ENCODE data around the gene PAX7.

The PAX7 gene

DNA sequence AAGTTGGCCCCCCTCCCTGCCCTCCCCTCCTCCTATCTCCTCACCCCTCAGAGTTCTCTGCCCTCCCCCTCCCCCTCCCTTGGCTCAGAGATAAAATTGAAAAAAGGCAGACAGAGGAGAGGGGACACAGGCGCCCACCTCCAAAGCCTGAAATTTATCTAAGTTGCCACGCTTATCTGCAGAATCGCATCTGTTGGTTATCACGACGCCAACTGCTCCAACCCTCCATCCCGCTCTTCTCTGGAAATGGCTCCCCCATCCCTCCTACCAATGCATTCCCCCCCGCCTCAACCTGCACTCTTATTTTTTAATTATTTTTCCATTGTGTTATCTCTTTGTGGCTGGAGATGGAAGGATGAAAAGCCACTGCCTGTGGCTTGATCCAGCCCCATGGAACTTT is 138.5 kb downstream of the PAX7 start:
- DNase-seq = no peak

DNA sequence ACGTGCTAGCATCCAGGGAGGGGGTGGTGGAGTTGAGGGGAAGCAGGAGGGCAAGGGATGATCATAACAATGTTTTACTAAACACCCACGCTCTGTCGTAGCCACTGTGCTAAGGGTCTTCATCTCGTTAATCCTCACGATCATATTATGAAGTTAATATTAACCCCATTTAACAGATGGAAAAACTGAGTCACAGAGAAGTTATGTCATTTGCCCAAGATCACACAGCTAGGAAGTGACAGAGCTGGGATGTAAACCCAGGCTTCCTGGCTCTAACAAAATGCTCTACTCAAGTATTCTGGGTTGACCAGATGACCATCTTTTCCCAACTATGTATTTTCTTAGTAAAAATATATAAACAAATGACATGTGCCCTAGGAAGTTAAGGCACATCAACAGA is 140.2 kb downstream of the PAX7 start:
- no peak for DNase-seq

DNA sequence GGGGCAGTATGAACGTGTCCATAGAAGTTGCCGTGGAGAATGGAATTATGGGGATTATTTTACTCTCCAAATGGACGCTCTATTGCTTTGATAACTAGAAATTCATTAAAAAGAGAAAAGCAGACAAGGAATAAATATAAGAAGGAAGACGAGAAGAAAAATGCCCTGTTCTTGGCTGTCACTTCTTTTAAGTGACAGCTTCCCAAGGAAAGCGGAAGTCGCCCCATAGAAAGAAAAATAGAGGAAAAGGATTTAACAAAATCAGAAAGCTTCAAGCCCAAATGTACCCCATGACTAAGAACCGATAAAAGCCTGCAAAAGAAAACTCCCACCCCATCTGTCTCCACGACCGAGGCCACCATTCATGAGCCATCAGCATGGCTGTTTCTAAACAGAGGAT is 143.1 kb downstream of the PAX7 start:
- no peak for DNase-seq

DNA sequence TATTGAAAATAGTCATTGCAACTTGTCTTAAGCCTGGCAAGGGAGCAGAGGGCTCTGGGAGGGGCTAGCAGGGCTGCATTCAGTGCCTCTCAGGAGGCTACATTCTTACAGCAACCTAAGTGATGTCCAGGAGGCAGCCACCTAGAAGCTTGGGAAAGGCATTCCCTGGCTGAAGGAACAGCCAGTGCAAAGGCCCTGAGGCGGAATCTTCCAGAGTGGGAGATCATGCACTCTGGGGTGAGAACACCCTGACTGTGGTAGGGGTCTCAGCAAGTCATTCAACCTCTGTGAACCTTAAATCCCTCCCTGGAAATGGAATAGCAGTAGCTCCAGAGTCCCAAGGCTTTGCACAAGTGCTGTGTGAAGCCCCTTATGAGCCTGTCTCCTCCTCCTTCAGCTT is 144.7 kb downstream of the PAX7 start:
- no peak for DNase-seq

DNA sequence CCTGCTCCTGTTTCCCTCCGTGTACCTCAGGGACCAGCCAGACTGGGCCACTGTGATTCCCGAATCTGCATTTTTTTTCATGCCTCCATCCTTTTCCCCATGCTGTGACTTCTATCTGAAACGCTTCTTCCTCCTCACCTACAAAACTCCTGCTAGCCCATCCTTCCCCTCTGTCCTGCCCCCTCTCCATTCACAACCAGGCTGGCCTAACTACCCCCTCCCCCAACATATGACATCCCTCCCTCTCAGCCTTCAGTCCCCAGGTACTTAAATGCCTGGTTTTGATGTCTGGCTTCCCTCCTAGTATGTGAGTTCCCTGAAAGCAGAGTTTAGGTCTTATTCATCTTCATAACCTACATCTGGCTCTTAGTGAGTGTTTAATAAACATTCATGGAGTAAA is 146.1 kb downstream of the PAX7 start:
- DNase-seq = no peak

DNA sequence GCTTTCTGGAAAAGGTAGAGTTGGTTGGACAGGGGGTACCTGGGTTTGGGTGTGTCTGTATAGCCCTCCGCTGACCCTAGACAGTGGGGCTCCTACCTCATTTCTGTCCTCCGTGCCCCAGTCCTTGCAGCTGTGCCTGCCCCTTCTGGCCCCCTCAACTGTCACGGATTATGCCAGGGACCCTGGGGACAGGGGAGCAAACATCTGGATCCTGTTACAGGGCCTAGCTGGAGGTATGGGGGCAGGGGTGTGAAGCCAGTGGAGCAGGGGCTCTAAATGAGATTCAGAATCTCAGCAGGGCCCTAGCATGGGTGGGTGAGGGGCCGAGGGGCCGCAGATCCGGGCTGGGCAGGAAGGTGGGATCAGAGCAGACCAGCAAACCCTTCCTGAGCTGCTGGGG is 147.8 kb downstream of the PAX7 start:
- DNase-seq = no peak

DNA sequence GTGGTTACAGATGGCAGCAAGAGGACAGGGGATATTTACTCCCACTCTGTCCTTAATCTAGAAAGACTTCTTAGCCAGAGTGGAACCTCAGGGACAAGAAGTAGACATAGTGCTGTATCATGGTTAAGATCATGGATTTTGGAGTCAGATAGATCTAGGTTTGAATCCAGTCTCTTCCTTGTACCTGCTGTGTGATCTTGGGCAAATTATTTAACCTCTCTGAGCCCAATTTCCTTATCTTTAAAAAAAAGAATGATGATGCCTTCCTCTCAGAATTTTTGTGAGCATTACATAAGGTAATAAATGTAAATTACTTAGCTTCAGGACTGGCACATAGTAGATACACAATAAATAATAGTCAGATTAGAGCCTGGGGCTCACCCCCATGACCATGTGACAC is 150.4 kb downstream of the PAX7 start:
- no peak for DNase-seq

DNA sequence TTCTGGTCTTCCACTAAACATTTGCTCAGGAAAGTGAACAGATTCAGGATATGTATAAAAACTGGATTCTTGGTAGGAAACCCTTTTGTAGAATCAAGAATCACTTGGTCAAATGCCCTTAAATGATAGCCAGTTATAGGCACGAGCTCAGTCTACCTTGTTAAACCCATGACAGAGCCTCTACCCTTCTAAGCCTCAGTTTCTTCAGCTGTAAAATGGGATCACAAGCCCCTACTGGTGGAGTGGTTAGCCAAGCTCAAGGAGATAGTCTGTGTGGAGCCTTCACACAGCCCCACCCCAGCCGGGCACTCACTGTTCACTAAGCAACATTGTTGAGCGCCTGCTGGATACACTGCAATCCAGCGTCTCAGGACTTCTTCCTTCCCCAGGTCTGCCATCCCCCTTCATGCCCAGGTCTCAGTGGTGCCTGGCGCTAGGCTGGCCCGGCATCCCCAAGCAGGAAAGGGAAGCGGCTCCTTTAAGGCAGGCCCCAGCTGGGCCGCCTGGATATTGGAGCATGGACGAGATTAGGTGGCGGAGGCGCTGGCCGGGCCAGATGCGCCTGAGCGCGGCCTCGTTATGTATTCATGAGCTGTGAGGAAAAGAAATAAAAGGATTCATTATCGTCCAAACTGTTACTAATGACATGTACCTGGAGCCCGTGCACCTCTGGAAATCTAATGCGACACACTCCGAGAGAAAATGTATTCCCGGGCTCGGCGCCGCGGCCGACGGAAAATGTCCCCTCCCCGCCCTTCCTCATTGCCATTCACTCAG is 153.2 kb downstream of the PAX7 start:
- no peak for DNase-seq

DNA sequence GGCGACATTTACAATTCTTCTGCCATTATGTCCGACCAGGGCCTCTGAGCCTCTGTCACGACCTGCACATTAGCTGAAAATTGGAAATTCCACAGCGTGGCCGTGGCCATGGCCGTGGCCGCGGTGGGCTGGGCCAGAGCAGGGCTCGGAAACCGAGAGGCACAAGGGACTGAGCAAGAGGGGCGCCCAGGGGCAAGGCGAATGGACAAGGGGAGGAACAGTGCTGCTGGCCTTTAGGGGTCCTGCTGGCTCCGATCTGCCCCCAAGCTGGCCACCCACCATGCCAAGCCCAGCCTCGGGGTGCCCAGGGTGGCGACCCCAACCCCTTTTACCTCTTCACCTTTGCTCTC is 153.8 kb downstream of the PAX7 start:
- DNase-seq = no peak

DNA sequence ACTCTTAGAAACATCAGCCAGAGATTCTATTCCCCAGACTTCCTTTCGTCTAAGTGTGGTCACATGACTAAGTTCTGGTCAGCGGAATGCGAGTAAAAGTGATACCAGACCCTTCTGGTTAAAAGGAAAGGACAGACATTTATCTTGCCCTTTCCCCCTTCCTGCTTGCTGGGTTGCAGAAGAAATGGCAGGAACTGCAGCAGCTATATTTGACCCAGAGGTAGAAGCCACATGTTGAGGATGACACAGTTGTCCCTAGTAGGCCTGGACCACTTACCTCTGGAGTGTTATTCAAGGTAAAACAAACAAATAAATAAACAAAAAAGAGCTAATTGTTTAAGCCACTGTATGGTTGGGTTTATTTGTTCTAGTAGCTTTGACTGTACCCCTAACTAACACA is 155.5 kb downstream of the PAX7 start:
- no peak for DNase-seq

DNA sequence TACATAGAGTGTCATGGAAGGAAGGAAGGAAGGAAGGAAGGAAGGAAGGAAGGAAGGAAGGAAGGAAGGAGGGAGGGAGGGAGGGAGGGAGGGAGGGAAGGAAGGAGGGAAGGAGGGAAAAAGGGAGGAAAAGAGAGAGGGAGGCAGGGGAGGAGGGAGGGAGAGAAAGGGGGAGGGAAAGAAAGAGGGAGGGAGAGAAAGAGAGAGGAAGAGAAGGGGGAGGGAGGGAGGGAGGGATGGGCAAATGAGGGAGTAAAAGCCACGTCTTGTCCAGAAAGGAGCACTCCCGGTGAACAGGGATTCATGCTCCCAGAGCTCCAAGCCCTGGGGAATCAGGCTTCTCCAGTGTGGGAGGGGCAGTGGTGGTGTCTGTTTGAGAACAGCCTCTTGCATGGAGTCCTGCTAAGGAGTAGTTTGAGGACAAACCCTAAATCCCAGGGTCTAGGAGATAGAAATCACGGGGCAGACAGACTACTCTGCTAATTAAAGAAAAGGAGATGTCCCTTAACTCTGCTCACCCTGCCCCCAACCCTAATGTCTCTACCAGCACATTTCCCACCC is 157.3 kb downstream of the PAX7 start:
- no peak for DNase-seq

DNA sequence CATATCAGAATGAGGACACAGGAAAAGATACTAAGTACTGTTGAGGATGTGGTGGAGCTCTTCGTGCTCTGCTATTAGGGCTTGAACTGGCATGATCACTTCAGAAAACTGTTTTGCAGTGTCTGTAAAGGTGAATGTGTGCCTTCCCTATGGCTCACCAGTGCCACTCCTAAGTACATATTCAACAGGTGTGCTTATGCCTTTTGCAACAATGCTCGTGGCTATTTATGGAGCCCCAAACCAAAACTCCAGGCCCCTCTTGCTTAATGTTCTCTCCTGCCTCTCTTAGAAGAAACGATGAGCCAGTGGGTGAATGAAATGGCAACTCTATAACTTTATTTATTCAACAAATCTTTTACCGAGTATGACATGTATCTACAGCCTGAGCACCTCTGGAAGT is 158.6 kb downstream of the PAX7 start:
- DNase-seq = no peak

DNA sequence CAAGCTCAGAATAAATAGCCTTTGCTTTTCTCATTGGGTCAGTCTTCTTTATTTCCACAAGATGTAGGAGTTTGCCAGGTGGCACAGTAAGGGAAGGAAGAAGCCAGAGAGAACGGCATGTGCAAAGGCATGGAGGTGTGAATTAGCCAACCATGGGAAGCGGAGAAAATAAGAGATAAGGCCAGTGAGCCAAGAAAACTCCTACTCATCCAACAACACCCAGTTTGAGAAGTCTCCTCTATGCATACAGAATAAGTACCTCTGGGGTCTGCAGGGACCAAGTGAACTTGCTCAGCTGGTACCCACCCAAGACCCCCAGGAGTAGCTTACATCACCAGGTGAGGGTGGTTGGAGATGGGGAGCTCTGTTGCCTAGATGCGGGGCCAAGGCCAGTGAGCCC is 162.1 kb downstream of the PAX7 start:
- no peak for DNase-seq

DNA sequence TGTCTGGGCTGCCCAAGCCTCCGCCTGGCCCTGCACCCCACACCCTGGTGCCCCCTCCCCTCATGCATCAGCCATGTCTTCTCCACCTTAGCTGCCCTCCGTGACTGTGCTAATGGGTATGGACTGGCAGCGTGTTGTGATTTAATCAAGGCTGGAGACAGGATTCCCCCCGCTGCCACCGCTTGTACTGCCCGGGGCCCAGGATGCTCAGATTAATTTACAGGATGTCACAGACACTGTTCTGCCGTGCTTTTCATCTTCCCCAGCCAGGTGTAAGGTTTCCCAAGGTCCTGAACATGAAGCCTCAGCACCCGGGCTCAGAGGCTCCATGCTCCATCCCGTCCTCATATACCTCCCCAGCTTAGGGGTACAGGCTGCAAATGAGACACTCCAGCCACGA is 162.5 kb downstream of the PAX7 start:
- no peak for DNase-seq

DNA sequence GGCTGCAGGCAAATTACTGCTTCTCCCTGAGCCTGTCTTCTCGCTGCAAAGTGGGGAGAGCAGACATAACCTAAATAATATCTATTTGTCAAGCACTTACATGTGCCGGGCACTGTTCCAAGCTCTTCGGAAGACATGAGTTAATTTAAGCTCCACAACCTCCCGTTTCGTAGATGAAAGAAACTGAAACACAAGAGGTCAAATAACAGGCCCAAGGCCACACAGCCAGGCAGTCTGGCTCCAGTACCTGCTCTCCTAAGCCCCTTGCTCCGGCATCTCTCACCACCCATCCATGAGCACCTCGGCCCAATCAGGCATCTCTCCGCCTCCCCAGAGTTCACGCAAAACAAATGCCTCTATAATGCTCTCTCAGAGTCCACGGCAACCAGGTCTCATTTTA is 163.4 kb downstream of the PAX7 start:
- no peak for DNase-seq

DNA sequence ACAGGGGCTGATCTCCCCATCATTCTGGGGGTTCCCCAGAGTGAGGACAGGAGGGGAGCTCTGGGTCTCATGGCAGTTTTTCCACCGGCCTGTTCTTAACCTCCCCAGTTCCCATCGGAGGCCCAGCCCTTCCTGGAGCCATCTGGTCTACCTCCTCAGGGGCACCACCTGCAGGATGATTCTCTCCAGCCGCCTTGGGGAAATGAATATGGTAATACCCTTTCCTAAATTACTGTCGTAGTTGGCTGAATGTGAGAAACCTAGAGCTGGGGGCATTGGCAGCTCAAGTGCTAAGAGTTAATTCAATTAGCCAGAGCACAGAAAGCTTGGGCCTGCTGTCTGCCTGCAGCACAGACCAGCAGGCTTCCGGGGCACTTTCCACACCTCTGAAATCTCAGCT is 163.9 kb downstream of the PAX7 start:
- no peak for DNase-seq

DNA sequence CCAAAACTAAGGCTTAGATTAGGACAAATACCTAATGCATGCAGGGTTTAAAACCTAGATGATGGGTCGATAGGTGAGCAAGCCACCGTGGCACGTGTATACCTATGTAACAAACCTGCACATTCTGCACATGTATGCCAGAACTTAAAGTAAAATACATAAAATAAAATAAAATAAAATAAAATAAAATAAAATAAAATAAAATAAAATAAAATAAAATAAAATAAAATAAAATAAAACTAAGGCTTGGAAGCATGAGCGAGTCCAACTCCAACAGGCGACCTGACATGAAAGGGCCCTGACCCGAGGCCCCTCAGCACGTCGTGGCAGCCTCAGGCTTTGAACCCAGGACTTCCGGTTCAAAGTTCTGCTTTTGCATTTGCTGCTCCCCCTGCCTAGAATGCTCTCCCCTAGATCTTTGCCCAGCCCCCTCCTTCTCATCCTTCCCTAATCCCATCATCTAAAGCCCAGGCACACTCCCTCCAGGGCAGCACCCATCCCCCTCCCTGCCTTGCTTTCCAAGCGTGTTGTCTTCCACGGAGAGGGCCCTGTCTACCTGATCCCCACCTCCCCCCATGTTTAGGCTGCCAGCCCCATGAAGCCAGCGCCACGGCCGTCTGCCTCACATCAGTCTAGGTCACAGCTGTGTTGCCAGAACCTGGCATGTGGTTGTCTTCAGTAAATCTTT is 164.5 kb downstream of the PAX7 start:
- no peak for DNase-seq

DNA sequence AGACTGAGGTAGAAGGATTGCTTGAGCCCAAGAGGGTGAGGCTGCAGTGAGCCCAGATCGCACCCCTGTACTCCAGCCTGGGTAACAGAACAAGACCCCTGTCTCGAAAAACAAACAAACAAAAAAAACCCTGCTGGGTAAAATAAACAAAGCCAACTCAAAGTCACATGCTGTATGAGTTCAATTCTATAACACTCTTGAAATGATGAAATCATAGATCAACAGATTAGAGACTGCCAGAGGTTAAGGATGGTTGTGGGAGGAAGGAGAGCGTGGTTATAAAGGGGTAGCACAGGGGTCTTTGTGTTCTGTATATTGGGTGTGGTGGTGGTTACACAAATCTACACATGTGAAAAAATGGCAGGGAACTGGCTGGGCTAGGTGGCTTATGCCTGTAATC is 166.3 kb downstream of the PAX7 start:
- no peak for DNase-seq
